Neuronal stem cell (in vitro differentiated cells): ENCODE results near the gene VAC14.

Experiments
- DNase-seq: peaks from one replicate; pipeline ENCODE4 v3.0.0-alpha.2; 2013; ENCODE audit warnings: low spot score
- H2AFZ ChIP-seq: one replicate; pipeline ENCODE4 v1.6.1; 2013; ENCODE audit warnings: mild to moderate bottlenecking, low read length, inconsistent platforms
- H2AK5ac ChIP-seq: 2 replicates; pipeline ENCODE4 v1.6.1; 2013; ENCODE audit warnings: low read depth, mild to moderate bottlenecking, inconsistent platforms, low read length, moderate library complexity, mixed read lengths
- H2BK120ac ChIP-seq: 2 replicates; pipeline ENCODE4 v1.6.1; 2013; ENCODE audit warnings: low read depth, mild to moderate bottlenecking, inconsistent platforms, low read length, moderate library complexity, mixed read lengths
- H2BK12ac ChIP-seq: one replicate; pipeline ENCODE4 v1.6.1; 2013; ENCODE audit warnings: low read length, inconsistent platforms
- H2BK15ac ChIP-seq: 2 replicates; pipeline ENCODE4 v1.6.1; 2013; ENCODE audit warnings: mild to moderate bottlenecking, low read length, inconsistent platforms, mixed read lengths
- H2BK5ac ChIP-seq: one replicate; pipeline ENCODE4 v1.6.1; 2013; ENCODE audit warnings: inconsistent platforms, mild to moderate bottlenecking, low read length, moderate library complexity
- H3K14ac ChIP-seq: one replicate; pipeline ENCODE4 v1.6.1; 2013; ENCODE audit warnings: low read length, inconsistent platforms
- H3K18ac ChIP-seq: 2 replicates; pipeline ENCODE4 v1.6.1; 2013; ENCODE audit warnings: low read length, inconsistent platforms
- H3K23ac ChIP-seq: 2 replicates; pipeline ENCODE4 v1.6.1; 2013; ENCODE audit warnings: low read depth, mild to moderate bottlenecking, mixed read lengths, low read length, inconsistent platforms; ENCODE audit not compliant: poor library complexity
- H3K27ac ChIP-seq: replicated peaks from 3 replicates; pipeline ENCODE4 v1.5.1; 2013; ENCODE audit warnings: low read length, inconsistent platforms
- H3K27me3 ChIP-seq, 3 experiments: 2 replicates each; pipeline ENCODE4 v1.6.1; 2013; ENCODE audit warnings: low read length in 3 of 3, mild to moderate bottlenecking in 2 of 3, inconsistent platforms in 1 of 3, low read depth in 1 of 3, mixed read lengths in 1 of 3, moderate library complexity in 1 of 3; ENCODE audit not compliant: control insufficient read depth in 3 of 3, insufficient read depth in 3 of 3
- H3K36me3 ChIP-seq, 2 donors: replicated peaks in 1 of 2; 2 replicates each; pipeline ENCODE4 v1.6.1; 2013; ENCODE audit warnings: low read length in 2 of 2; ENCODE audit not compliant: control insufficient read depth in 2 of 2, insufficient read depth in 2 of 2
- H3K4ac ChIP-seq: 2 replicates; pipeline ENCODE4 v1.6.1; 2013; ENCODE audit warnings: inconsistent platforms, mild to moderate bottlenecking, low read length, moderate library complexity
- H3K4me1 ChIP-seq, 2 donors: 1 replicate in 1 of 2; 2 replicates in 1 of 2; pipeline ENCODE4 v1.6.1; 2013; ENCODE audit warnings: low read length in 2 of 2, low read depth in 1 of 2; ENCODE audit not compliant: control insufficient read depth in 2 of 2, insufficient read depth in 1 of 2
- H3K4me2 ChIP-seq: one replicate; pipeline ENCODE4 v1.6.1; 2013; ENCODE audit warnings: mild to moderate bottlenecking, low read length, inconsistent platforms; ENCODE audit not compliant: insufficient read depth, poor library complexity, severe bottlenecking
- H3K4me3 ChIP-seq, 2 donors: 2 replicates each; pipeline ENCODE4 v1.5.1; 2013; ENCODE audit warnings: low read length in 2 of 2, mild to moderate bottlenecking in 2 of 2, inconsistent platforms in 1 of 2, moderate library complexity in 1 of 2
- H3K79me1 ChIP-seq: one replicate; pipeline ENCODE4 v1.6.1; 2013; ENCODE audit warnings: low read depth, mild to moderate bottlenecking, inconsistent platforms, low read length, moderate library complexity
- H3K9ac ChIP-seq: one replicate; pipeline ENCODE4 v1.6.1; 2013; ENCODE audit warnings: mild to moderate bottlenecking, low read depth, low read length, inconsistent platforms; ENCODE audit not compliant: poor library complexity
- H3K9me3 ChIP-seq, 2 donors: replicated peaks in 1 of 2; 2 replicates each; pipeline versions ENCODE3 to v1.6.1; 2013; ENCODE audit warnings: low read length in 2 of 2, mild to moderate bottlenecking in 2 of 2, inconsistent platforms in 1 of 2, low read depth in 1 of 2, mixed read lengths in 1 of 2, moderate library complexity in 1 of 2; ENCODE audit not compliant: control insufficient read depth in 2 of 2, insufficient read depth in 1 of 2
- H4K8ac ChIP-seq: one replicate; pipeline ENCODE4 v1.6.1; 2013; ENCODE audit warnings: low read depth, mild to moderate bottlenecking, inconsistent platforms, low read length, moderate library complexity
- H4K91ac ChIP-seq: one replicate; pipeline ENCODE4 v1.6.1; 2013; ENCODE audit warnings: low read length, low read depth, mild to moderate bottlenecking, inconsistent platforms; ENCODE audit not compliant: poor library complexity
- WGBS, 2 donors: extraction: QIAGEN DNeasy Blood & Tissue Kit; methylation state at CpG; one replicate each; pipeline ENCODE4 v1.1.7; 2013; ENCODE audit warnings: missing lambda C conversion rate in 2 of 2, mixed read lengths in 1 of 2; ENCODE audit not compliant: insufficient read length in 2 of 2, insufficient replicate concordance in 1 of 2; ENCODE audit errors: extremely low coverage in 2 of 2; 5-methylcytosine and 5-hydroxymethylcytosine counted together

The VAC14 gene

GRCh38 chr16:70777496-70777895 is 23.5 kb downstream of the VAC14 start:
- H3K14ac ChIP-seq, result no peak overlapping the region
- H3K4me3 ChIP-seq, result no peak overlapping the region
- H2BK12ac ChIP-seq, result no peak overlapping the region
- no peak overlapping the region for H2AK5ac ChIP-seq
- H2BK15ac ChIP-seq, result no peak overlapping the region
- H3K9me3 ChIP-seq, result peaks cover 4 to 10% of the 10 kb centered on the region in 2 donors
- H4K91ac ChIP-seq, result no peak overlapping the region
- H2AFZ ChIP-seq, result no peak overlapping the region
- no peak overlapping the region for H3K27ac ChIP-seq
- no peak overlapping the region for H3K9ac ChIP-seq
- no peak for DNase-seq
- no peaks in the 10 kb centered on the region for H3K27me3 ChIP-seq
- no peaks in the 10 kb centered on the region for H3K79me1 ChIP-seq
- no peak overlapping the region for H3K4me2 ChIP-seq
- peaks cover 28 to 61% of the 10 kb centered on the region in 2 donors for H3K36me3 ChIP-seq
- H3K23ac ChIP-seq, result no peak overlapping the region
- peaks cover 0 to 3% of the 10 kb centered on the region in 2 donors for H3K4me1 ChIP-seq
- H2BK5ac ChIP-seq, result no peak overlapping the region
- H3K18ac ChIP-seq, result no peak overlapping the region
- no peak overlapping the region for H2BK120ac ChIP-seq
- WGBS, 2 donors, result no CpG with 5 or more reads among the region's 9 CpGs
- no peak overlapping the region for H4K8ac ChIP-seq
- no peak overlapping the region for H3K4ac ChIP-seq

- H3K23ac ChIP-seq, result peak overlapping the region; percentile 68
- no peak for DNase-seq
- H3K9me3 ChIP-seq, result no peaks in the 10 kb centered on the region
- H2AK5ac ChIP-seq, result no peak overlapping the region
- WGBS, 2 donors, result no CpG with 5 or more reads among the region's 4 CpGs
- no peak overlapping the region for H3K18ac ChIP-seq
- H4K8ac ChIP-seq, result no peak overlapping the region
- no peak overlapping the region for H2BK15ac ChIP-seq
- peaks cover 0 to 3% of the 10 kb centered on the region in 2 donors for H3K4me1 ChIP-seq
- no peak overlapping the region for H2AFZ ChIP-seq
- no peak overlapping the region for H3K4ac ChIP-seq
- no peak overlapping the region for H3K27ac ChIP-seq
- no peaks in the 10 kb centered on the region for H3K27me3 ChIP-seq
- no peaks in the 10 kb centered on the region for H3K79me1 ChIP-seq
- H2BK5ac ChIP-seq, result no peak overlapping the region
- H2BK12ac ChIP-seq, result no peak overlapping the region
- no peak overlapping the region for H2BK120ac ChIP-seq
- peaks cover 15 to 60% of the 10 kb centered on the region in 2 donors for H3K36me3 ChIP-seq
- no peak overlapping the region for H3K9ac ChIP-seq
- no peak overlapping the region for H4K91ac ChIP-seq
- H3K4me3 ChIP-seq, result no peak overlapping the region
- no peak overlapping the region for H3K4me2 ChIP-seq
- no peak overlapping the region for H3K14ac ChIP-seq
Measured at GRCh38 chr16:70775399-70775798, 25.6 kb downstream of the VAC14 start.

GRCh38 chr16:70774261-70774660 is 26.7 kb downstream of the VAC14 start:
- Histone ChIP-seq H2BK12ac (no peak overlapping the region), H3K9ac (no peak overlapping the region), H4K8ac (no peak overlapping the region), H3K14ac (no peak overlapping the region), H3K23ac (no peak overlapping the region), H3K4me1 (peaks cover 0 to under 1% of the 10 kb centered on the region in 2 donors), H3K4me3 (no peak overlapping the region), H3K9me3 (no peaks in the 10 kb centered on the region), H3K18ac (no peak overlapping the region), H3K36me3 (peaks cover 16 to 61% of the 10 kb centered on the region in 2 donors), H3K27me3 (no peaks in the 10 kb centered on the region), H3K27ac (no peak overlapping the region), H3K79me1 (no peaks in the 10 kb centered on the region), H2AK5ac (no peak overlapping the region), H2AFZ (no peak overlapping the region), H3K4me2 (no peak overlapping the region), H2BK5ac (no peak overlapping the region), H4K91ac (no peak overlapping the region), H2BK120ac (no peak overlapping the region), H3K4ac (no peak overlapping the region), H2BK15ac (no peak overlapping the region)
- no CpG with 5 or more reads among the region's 13 CpGs for WGBS, 2 donors
- DNase-seq, result no peak

- H3K36me3 ChIP-seq, result peaks cover 14 to 61% of the 10 kb centered on the region in 2 donors
- H2BK12ac ChIP-seq, result no peak overlapping the region
- no peaks in the 10 kb centered on the region for H3K4me1 ChIP-seq
- H3K9me3 ChIP-seq, result no peaks in the 10 kb centered on the region
- H3K79me1 ChIP-seq, result no peaks in the 10 kb centered on the region
- H3K9ac ChIP-seq, result no peak overlapping the region
- no peak overlapping the region for H4K8ac ChIP-seq
- H2AK5ac ChIP-seq, result no peak overlapping the region
- no peak overlapping the region for H2BK5ac ChIP-seq
- no CpG with 5 or more reads among the region's 1 CpG for WGBS, 2 donors
- no peak overlapping the region for H3K23ac ChIP-seq
- H3K4me2 ChIP-seq, result no peak overlapping the region
- H3K18ac ChIP-seq, result no peak overlapping the region
- no peak overlapping the region for H2AFZ ChIP-seq
- no peak overlapping the region for H2BK15ac ChIP-seq
- no peak overlapping the region for H4K91ac ChIP-seq
- H3K27me3 ChIP-seq, result no peaks in the 10 kb centered on the region
- DNase-seq, result no peak
- no peak overlapping the region for H3K14ac ChIP-seq
- H3K27ac ChIP-seq, result no peak overlapping the region
- no peak overlapping the region for H2BK120ac ChIP-seq
- no peak overlapping the region for H3K4ac ChIP-seq
- H3K4me3 ChIP-seq, result no peak overlapping the region
Measured at GRCh38 chr16:70772493-70772892, 28.5 kb downstream of the VAC14 start.
